Fibroblast of lung (primary cell): Measurements from ENCODE around the gene CCDC85C.

ENCODE experiments used
- EZH2 ChIP-seq: IDR thresholded peaks from 2 replicates; pipeline ENCODE4 v1.5.1; 2012; ENCODE audit warnings: low read length, control low read depth, mild to moderate bottlenecking; ENCODE audit errors: missing control alignments
- TF ChIP-seq, protein P1 (sequence below), 2 donors: IDR thresholded peaks in 1 of 2; conservative IDR thresholded peaks in 1 of 2; 1 replicate in 1 of 2; 2 replicates in 1 of 2; pipeline ENCODE4 v1.5.1; 2011 to 2012; ENCODE audit warnings: low read length in 2 of 2, control low read depth in 1 of 2, inconsistent platforms in 1 of 2, low read depth in 1 of 2, mild to moderate bottlenecking in 1 of 2

DNA sequence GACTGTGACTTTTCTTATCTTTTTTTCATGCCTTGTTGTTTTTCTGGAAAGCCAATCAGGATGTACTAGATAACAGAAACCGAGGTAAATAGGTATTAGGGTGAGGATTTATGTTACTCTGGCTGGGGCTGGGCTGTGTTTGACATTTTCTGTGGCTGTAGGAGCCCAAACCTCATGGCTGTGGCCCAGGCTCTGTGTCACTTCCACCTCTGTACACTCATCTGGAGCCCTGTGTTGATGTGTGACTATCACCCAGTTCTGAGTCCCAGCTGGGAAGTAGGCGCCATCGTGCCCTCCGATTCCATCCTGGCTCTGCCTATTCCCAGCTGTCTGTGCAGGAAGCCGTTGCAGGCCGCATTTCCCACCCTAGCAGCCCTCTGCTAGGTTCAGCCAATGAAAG, 39.3 kb upstream of the CCDC85C start:
- TF ChIP-seq, protein P1, sequence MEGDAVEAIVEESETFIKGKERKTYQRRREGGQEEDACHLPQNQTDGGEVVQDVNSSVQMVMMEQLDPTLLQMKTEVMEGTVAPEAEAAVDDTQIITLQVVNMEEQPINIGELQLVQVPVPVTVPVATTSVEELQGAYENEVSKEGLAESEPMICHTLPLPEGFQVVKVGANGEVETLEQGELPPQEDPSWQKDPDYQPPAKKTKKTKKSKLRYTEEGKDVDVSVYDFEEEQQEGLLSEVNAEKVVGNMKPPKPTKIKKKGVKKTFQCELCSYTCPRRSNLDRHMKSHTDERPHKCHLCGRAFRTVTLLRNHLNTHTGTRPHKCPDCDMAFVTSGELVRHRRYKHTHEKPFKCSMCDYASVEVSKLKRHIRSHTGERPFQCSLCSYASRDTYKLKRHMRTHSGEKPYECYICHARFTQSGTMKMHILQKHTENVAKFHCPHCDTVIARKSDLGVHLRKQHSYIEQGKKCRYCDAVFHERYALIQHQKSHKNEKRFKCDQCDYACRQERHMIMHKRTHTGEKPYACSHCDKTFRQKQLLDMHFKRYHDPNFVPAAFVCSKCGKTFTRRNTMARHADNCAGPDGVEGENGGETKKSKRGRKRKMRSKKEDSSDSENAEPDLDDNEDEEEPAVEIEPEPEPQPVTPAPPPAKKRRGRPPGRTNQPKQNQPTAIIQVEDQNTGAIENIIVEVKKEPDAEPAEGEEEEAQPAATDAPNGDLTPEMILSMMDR (conservative IDR thresholded peaks at IDR 0.05 in 1 of 2, IDR thresholded peaks at IDR 0.05 in 1 of 2; ENCODE audit: low read depth in 1 of 2, low read length in 2 of 2): no peak
- no peak for TF ChIP-seq EZH2
